HG02642 (cell line): ENCODE data around the gene SLC25A42.
"Not testable (repeated sequence)": the region's sequence is repeated elsewhere in the genome, so short reads cannot be mapped to it uniquely, and the experiment has no call there.

ENCODE experiments used
- ATAC-seq: cut with Tn5 transposase; IDR thresholded peaks from one replicate; pipeline ENCODE4 v1.9.1; 2021; ENCODE audit warnings: mild to moderate bottlenecking; ENCODE audit not compliant: unreplicated experiment, poor library complexity

The SLC25A42 gene

GRCh38 chr19:19101540-19101939 lies 37.7 kb downstream of the SLC25A42 start:
- no peak for ATAC-seq

- ATAC-seq, result not testable (repeated sequence)
Measured at GRCh38 chr19:19102566-19102965, 38.8 kb downstream of the SLC25A42 start.

GRCh38 chr19:19103167-19103566 lies 39.4 kb downstream of the SLC25A42 start:
- no peak for ATAC-seq

- no peak for ATAC-seq
Measured at GRCh38 chr19:19105365-19106055, 41.7 kb downstream of the SLC25A42 start.

GRCh38 chr19:19106056-19106551 lies 42.3 kb downstream of the SLC25A42 start:
- no peak for ATAC-seq

- not testable (repeated sequence) for ATAC-seq
Measured at GRCh38 chr19:19106938-19107337, 43.1 kb downstream of the SLC25A42 start.

- ATAC-seq, result no peak
Measured at GRCh38 chr19:19107654-19108053, 43.9 kb downstream of the SLC25A42 start.

- ATAC-seq, result no peak
Measured at GRCh38 chr19:19109601-19110000, 45.8 kb downstream of the SLC25A42 start.

- ATAC-seq, result no peak
Measured at GRCh38 chr19:19110410-19111135, 46.8 kb downstream of the SLC25A42 start.

GRCh38 chr19:19111136-19111835 lies 47.5 kb downstream of the SLC25A42 start:
- ATAC-seq, result no peak

GRCh38 chr19:19111967-19112580 lies 48.3 kb downstream of the SLC25A42 start:
- no peak for ATAC-seq

GRCh38 chr19:19113040-19113626 lies 49.3 kb downstream of the SLC25A42 start:
- no peak for ATAC-seq

- ATAC-seq, result no peak
Measured at GRCh38 chr19:19115954-19116353, 52.2 kb downstream of the SLC25A42 start.

- ATAC-seq, result no peak
Measured at GRCh38 chr19:19119325-19120237, 55.8 kb downstream of the SLC25A42 start.

GRCh38 chr19:19120308-19121231 lies 56.8 kb downstream of the SLC25A42 start:
- no peak for ATAC-seq

- ATAC-seq, result no peak
Measured at GRCh38 chr19:19121371-19121770, 57.6 kb downstream of the SLC25A42 start.

GRCh38 chr19:19122902-19123301 lies 59.1 kb downstream of the SLC25A42 start:
- ATAC-seq, result no peak

- no peak for ATAC-seq
Measured at GRCh38 chr19:19123386-19123785, 59.6 kb downstream of the SLC25A42 start.
